HCT116 (cell line): ENCODE results near the gene YY1.

Experiments
- CEBPB ChIP-seq: IDR thresholded peaks from 2 replicates; pipeline ENCODE4 v1.6.1; 2012; ENCODE audit warnings: low read depth
- POLR2A ChIP-seq: IDR thresholded peaks from 2 replicates; pipeline ENCODE4 v1.7.0; 2011; ENCODE audit warnings: borderline replicate concordance; ENCODE audit not compliant: insufficient read depth, insufficient read length; ENCODE audit errors: extremely low read depth
- POLR2AphosphoS5 ChIP-seq: IDR thresholded peaks from 2 replicates; pipeline ENCODE4 v1.6.1; 2011; ENCODE audit warnings: mild to moderate bottlenecking, low read depth, low read length, moderate library complexity
- TF ChIP-seq, protein P1 (sequence below), 3 experiments: fragments of 200-600 bp in 1 of 3; sonication (generic) in 1 of 3; IDR thresholded peaks in 2 of 3; conservative IDR thresholded peaks in 1 of 3; 2 replicates each; pipeline ENCODE4 v1.5.1; 2012 to 2017; ENCODE audit warnings: low read depth in 2 of 3, low read length in 2 of 3, antibody characterized with exemption in 1 of 3, borderline replicate concordance in 1 of 3, control low read depth in 1 of 3, mild to moderate bottlenecking in 1 of 3, mixed read lengths in 1 of 3, mixed run types in 1 of 3, moderate library complexity in 1 of 3; ENCODE audit not compliant: insufficient read depth in 1 of 3
- TF ChIP-seq, protein P2 (sequence below): IDR thresholded peaks from 2 replicates; pipeline ENCODE4 v1.6.1; 2012; ENCODE audit warnings: low read depth

- TF ChIP-seq, protein P1, sequence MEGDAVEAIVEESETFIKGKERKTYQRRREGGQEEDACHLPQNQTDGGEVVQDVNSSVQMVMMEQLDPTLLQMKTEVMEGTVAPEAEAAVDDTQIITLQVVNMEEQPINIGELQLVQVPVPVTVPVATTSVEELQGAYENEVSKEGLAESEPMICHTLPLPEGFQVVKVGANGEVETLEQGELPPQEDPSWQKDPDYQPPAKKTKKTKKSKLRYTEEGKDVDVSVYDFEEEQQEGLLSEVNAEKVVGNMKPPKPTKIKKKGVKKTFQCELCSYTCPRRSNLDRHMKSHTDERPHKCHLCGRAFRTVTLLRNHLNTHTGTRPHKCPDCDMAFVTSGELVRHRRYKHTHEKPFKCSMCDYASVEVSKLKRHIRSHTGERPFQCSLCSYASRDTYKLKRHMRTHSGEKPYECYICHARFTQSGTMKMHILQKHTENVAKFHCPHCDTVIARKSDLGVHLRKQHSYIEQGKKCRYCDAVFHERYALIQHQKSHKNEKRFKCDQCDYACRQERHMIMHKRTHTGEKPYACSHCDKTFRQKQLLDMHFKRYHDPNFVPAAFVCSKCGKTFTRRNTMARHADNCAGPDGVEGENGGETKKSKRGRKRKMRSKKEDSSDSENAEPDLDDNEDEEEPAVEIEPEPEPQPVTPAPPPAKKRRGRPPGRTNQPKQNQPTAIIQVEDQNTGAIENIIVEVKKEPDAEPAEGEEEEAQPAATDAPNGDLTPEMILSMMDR (IDR thresholded peaks at IDR 0.05 in 2 of 3, conservative IDR thresholded peaks at IDR 0.05 in 1 of 3; ENCODE audit: borderline replicate concordance in 1 of 3, insufficient read depth in 1 of 3, low read depth in 2 of 3, low read length in 2 of 3): no peak
- TF ChIP-seq, protein P2, sequence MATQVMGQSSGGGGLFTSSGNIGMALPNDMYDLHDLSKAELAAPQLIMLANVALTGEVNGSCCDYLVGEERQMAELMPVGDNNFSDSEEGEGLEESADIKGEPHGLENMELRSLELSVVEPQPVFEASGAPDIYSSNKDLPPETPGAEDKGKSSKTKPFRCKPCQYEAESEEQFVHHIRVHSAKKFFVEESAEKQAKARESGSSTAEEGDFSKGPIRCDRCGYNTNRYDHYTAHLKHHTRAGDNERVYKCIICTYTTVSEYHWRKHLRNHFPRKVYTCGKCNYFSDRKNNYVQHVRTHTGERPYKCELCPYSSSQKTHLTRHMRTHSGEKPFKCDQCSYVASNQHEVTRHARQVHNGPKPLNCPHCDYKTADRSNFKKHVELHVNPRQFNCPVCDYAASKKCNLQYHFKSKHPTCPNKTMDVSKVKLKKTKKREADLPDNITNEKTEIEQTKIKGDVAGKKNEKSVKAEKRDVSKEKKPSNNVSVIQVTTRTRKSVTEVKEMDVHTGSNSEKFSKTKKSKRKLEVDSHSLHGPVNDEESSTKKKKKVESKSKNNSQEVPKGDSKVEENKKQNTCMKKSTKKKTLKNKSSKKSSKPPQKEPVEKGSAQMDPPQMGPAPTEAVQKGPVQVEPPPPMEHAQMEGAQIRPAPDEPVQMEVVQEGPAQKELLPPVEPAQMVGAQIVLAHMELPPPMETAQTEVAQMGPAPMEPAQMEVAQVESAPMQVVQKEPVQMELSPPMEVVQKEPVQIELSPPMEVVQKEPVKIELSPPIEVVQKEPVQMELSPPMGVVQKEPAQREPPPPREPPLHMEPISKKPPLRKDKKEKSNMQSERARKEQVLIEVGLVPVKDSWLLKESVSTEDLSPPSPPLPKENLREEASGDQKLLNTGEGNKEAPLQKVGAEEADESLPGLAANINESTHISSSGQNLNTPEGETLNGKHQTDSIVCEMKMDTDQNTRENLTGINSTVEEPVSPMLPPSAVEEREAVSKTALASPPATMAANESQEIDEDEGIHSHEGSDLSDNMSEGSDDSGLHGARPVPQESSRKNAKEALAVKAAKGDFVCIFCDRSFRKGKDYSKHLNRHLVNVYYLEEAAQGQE: no peak
- no peak for TF ChIP-seq CEBPB
- no peak for TF ChIP-seq POLR2AphosphoS5
- TF ChIP-seq POLR2A: no peak
Measured at GRCh38 chr14:100215330-100215885, 23.5 kb upstream of the YY1 start.
